Gastrocnemius medialis (tissue), 4 donors: Measurements from ENCODE around the gene PARN. TPM values are rescaled to one million over a fixed set of nuclear protein-coding genes. Genes with fewer than 3 reads are reported as not detected.
A peak's percentile ranks its signal among the peaks of the same experiment; 100 is the strongest.

Experiments
- ATAC-seq, 2 donors: fragments of 150-250 bp; one replicate each; pipeline ENCODE4 v1.9.1; 2016
- DNase-seq, 2 donors: peaks; one replicate each; pipeline ENCODE4 v3.0.0-alpha.2; 2019
- H3K27ac ChIP-seq, 4 donors: fragments of 200-600 bp; sonication (generic); 1 replicate in 1 of 4; 2 replicates in 3 of 4; pipeline ENCODE4 v1.5.1; 2016 to 2018; ENCODE audit warnings: mild to moderate bottlenecking in 2 of 4, moderate library complexity in 1 of 4
- H3K27me3 ChIP-seq, 3 donors: fragments of 200-600 bp; sonication (generic) in 2 of 3; 1 replicate in 1 of 3; 2 replicates in 2 of 3; pipeline versions ENCODE4 v1.5.1 to v1.6.0; 2016 to 2019; ENCODE audit warnings: mild to moderate bottlenecking in 1 of 3, moderate library complexity in 1 of 3
- H3K36me3 ChIP-seq, 2 donors: fragments of 200-600 bp; sonication (generic) in 1 of 2; one replicate each; pipeline ENCODE4 v1.5.1; 2017 to 2018
- H3K4me1 ChIP-seq, 2 donors: fragments of 200-600 bp; sonication (generic) in 1 of 2; one replicate each; pipeline ENCODE4 v1.5.1; 2016 to 2017; ENCODE audit warnings: mild to moderate bottlenecking in 2 of 2
- H3K4me3 ChIP-seq, 4 donors: fragments of 200-600 bp; sonication (generic) in 3 of 4; 1 replicate in 1 of 4; 2 replicates in 3 of 4; pipeline ENCODE4 v1.5.1; 2016 to 2019; ENCODE audit warnings: mild to moderate bottlenecking in 2 of 4
- H3K9me3 ChIP-seq, 3 donors: fragments of 200-600 bp; sonication (generic) in 2 of 3; 1 replicate in 1 of 3; 2 replicates in 2 of 3; pipeline ENCODE4 v1.5.1; 2016 to 2019
- CTCF ChIP-seq, 5 experiments: fragments of 450-650 bp in 3 of 5; fragments of 200-600 bp in 2 of 5; sonication (generic) in 2 of 5; IDR thresholded peaks in 4 of 5; conservative IDR thresholded peaks in 1 of 5; 1 replicate in 4 of 5; 2 replicates in 1 of 5; pipeline ENCODE4 v1.5.1; 2016 to 2019; ENCODE audit warnings: antibody characterized with exemption in 5 of 5, mild to moderate bottlenecking in 3 of 5, moderate library complexity in 3 of 5
- POLR2A ChIP-seq, 2 donors: fragments of 450-650 bp; IDR thresholded peaks; one replicate each; pipeline ENCODE4 v1.6.1; 2017; ENCODE audit warnings: antibody characterized with exemption in 2 of 2, mild to moderate bottlenecking in 2 of 2, moderate library complexity in 2 of 2
- in situ Hi-C, 4 donors: fragments of 200-750 bp; cut with MboI; loops; one replicate each; pipeline versions ENCODE4 v1.15.0 to v1.8.0; 2017; ENCODE audit warnings: low sequenced_read_pairs in 4 of 4
- intact Hi-C: fragments of 100-400 bp; cut with DNase I; formaldehyde crosslinking; loops from one replicate; pipeline ENCODE4 v1.15.1; 2023; ENCODE audit warnings: low total_unique reads
- total RNA-seq, 4 donors: library from RNA; depleted of rRNA; stranded (reverse); fragments of >200 nt; gene quantifications; one replicate each; pipeline versions ENCODE4 v1.1.0 to v1.2.3, GENCODE V29; 2016

The PARN gene
- total RNA-seq, 4 donors from 2014 or later: 18.8 to 44.9 (median 31.2) TPM

- no peak overlapping the region for H3K27ac ChIP-seq
- peaks cover 0 to 6% of the 10 kb centered on the region in 2 donors for H3K4me1 ChIP-seq
- H3K27me3 ChIP-seq: no peaks in the 10 kb centered on the region
- intact Hi-C loops (no loop called here), in situ Hi-C loops (no loop called here)
- peaks cover 0 to 10% of the 10 kb centered on the region in 2 donors for H3K36me3 ChIP-seq
- H3K9me3 ChIP-seq: no peaks in the 10 kb centered on the region
- TF ChIP-seq CTCF (IDR thresholded peaks at IDR 0.05 in 4 of 5, conservative IDR thresholded peaks at IDR 0.05 in 1 of 5): no peak
- TF ChIP-seq POLR2A (IDR thresholded peaks at IDR 0.05): no peak
- ATAC-seq (no peak), DNase-seq (no peak)
- H3K4me3 ChIP-seq: no peak overlapping the region
These were observed 42.4 kb upstream of the PARN start for GRCh38 chr16:14672403-14672971.

- peak in 1 of 2 donors; percentile 19 for DNase-seq
- H3K36me3 ChIP-seq: peaks cover 0 to 36% of the 10 kb centered on the region in 2 donors
- TF ChIP-seq POLR2A (IDR thresholded peaks at IDR 0.05): no peak
- no peak for TF ChIP-seq CTCF (IDR thresholded peaks at IDR 0.05 in 4 of 5, conservative IDR thresholded peaks at IDR 0.05 in 1 of 5)
These were observed 39.7 kb upstream of the PARN start for GRCh38 chr16:14669776-14670175.

GRCh38 chr16:14668556-14669223, 38.6 kb upstream of the PARN start:
- peaks cover 0 to 46% of the 10 kb centered on the region in 2 donors for H3K36me3 ChIP-seq
- no peaks in the 10 kb centered on the region for H3K27me3 ChIP-seq
- no peak overlapping the region for H3K4me3 ChIP-seq
- H3K4me1 ChIP-seq: peaks cover 0 to 6% of the 10 kb centered on the region in 2 donors
- no peak for TF ChIP-seq CTCF (IDR thresholded peaks at IDR 0.05 in 4 of 5, conservative IDR thresholded peaks at IDR 0.05 in 1 of 5)
- TF ChIP-seq POLR2A (IDR thresholded peaks at IDR 0.05): no peak
- H3K27ac ChIP-seq: no peak overlapping the region
- ATAC-seq: no peak
- H3K9me3 ChIP-seq: no peaks in the 10 kb centered on the region
- in situ Hi-C loops: no loop called here
- no peak for DNase-seq
- intact Hi-C loops: no loop called here

More at GRCh38 chr16:14669776-14670175, 39.7 kb upstream of the PARN start:
- no peaks in the 10 kb centered on the region for H3K27me3 ChIP-seq
- no peak overlapping the region for H3K4me3 ChIP-seq
- H3K9me3 ChIP-seq: no peaks in the 10 kb centered on the region
- H3K4me1 ChIP-seq: peaks cover 0 to 6% of the 10 kb centered on the region in 2 donors
- no peak for ATAC-seq
- in situ Hi-C loops: no loop called here
- no peak overlapping the region for H3K27ac ChIP-seq
- intact Hi-C loops: no loop called here

- TF ChIP-seq CTCF (IDR thresholded peaks at IDR 0.05 in 4 of 5, conservative IDR thresholded peaks at IDR 0.05 in 1 of 5) (no peak), POLR2A (IDR thresholded peaks at IDR 0.05) (no peak)
These were observed 37.5 kb upstream of the PARN start for GRCh38 chr16:14667347-14668266.

More at GRCh38 chr16:14667347-14668266, 37.5 kb upstream of the PARN start:
- Histone ChIP-seq H3K27me3 (no peaks in the 10 kb centered on the region), H3K36me3 (peaks cover 0 to 57% of the 10 kb centered on the region in 2 donors), H3K4me1 (peaks cover 0 to 6% of the 10 kb centered on the region in 2 donors), H3K9me3 (no peaks in the 10 kb centered on the region), H3K27ac (no peak overlapping the region), H3K4me3 (no peak overlapping the region)
- intact Hi-C loops: no loop called here
- no peak for ATAC-seq
- no peak for DNase-seq
- in situ Hi-C loops: no loop called here
